GM19035 (cell line): ENCODE data around the gene PMM1.
"Not testable (repeated sequence)": the region's sequence is repeated elsewhere in the genome, so short reads cannot be mapped to it uniquely, and the experiment has no call there.

ENCODE experiments used
- ATAC-seq: cut with Tn5 transposase; IDR thresholded peaks from one replicate; pipeline ENCODE4 v1.9.1; 2021; ENCODE audit not compliant: unreplicated experiment

The PMM1 gene

DNA sequence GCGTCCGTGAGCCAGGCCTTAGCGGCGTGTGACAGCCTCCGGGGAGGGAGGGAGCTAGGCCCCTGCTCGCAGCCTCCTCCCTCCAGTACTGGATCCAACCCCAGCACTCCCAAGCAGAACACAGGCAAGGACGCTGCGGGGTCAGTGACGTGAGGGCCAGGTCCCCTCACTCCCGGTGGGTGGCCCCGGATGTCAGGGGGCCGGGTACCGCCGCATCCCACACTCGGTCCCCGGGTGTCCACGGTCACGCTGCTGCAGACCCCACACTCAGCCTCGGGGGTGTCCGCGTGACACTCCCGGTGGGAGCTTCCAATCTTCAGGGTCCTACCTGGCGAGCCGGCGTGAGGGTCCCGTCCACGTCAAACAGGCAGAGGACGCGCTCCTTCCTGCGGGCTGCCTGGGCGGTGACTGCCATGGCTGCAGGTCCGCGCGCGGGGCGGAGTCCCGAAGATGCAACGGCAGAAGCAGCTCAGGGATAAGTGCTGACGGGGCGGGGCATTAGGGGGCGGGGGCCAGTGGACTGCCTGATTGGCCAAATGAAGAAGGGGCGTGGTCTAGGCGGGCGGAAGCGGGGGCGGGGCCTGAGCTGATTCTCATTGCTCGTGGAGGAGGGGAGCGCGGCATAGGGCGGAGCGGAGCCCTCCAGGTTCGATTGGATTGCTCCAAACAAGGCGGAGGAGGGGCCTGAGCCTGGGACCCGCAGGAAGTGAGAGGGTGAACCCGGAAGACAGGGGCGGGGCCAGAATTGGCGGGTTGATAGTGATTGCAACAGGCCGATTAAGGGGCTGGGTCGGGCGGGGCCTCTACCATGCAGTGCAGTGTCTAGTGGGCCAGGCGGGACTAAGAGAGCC, at the start of gene PMM1:
Gene PMM1 (minus strand): TSS at position 450 of the 851 bp plus-strand sequence. CDS start 35 bp downstream, at position 415.
- ATAC-seq = peak; percentile 87

DNA sequence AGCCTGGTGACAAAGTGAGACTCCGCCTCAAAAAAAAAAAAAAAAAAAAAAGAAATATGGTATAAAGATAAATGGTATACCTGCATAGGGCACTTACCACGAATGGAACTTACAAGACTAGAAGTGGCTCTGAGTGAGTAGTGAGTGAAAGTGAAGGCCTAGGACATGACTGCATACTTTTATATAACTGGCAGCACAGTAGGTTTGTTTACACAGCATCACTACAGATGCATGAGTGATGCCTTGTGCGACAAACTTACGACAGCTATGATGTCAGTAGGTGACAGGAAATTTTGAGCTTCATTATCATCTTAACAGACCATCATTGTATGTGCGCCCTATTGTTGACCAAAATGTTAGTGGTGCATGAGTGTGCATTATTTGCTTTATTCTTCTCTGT, 49.1 kb upstream of the PMM1 start:
- no peak for ATAC-seq

DNA sequence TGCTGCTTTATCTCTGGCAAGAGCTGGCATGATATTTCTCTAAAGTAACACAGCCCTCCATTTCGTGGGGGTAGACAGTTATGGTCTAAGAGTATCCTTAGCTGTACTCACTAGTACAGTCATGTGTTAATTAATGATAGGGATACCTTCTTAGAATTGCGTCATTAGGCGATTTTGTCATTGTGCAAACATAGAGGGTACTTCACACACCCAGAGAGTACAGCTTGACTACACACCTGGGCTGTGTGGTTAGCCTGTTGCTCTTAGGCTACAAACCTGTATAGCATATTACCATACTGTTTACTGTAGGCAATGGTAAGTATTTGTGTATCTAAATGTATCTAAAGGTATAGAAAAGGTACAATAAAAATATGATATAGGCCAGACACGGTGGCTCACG, 48.5 kb upstream of the PMM1 start:
- ATAC-seq = no peak

DNA sequence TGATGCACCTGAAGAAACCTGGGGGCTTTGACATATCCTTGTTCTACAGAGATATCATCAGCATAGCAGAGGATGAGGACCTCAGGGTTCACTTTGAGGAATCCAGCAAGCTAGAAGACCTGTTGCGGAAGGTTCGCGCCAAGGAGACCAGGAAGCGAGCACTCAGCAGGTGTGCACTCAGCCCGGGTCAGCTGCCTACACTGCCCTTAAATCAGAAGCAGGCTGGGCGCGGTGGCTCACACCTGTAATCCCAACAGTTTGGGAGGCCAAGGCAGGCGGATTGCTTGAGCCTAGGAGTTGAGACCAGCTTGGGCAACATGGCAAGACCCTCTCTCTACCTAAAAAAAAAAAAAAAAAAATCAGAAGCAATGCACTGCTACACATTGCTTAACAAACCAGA, 48.0 kb upstream of the PMM1 start:
- not testable (repeated sequence) for ATAC-seq

DNA sequence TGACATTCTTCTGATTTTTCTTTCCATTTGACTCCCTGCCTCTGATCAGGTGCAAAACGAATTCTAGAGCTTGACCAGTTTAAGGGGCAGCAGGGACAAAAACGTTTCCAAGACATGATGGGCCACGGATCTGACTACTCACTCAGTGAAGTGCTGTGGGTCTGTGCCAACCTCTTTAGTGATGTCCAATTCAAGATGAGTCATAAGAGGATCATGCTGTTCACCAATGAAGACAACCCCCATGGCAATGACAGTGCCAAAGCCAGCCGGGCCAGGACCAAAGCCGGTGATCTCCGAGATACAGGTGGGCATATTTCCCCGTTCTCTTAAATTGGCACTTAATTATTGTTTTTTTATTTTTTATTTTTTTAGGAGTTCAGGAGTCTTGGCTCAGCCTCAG, 46.8 kb upstream of the PMM1 start:
- ATAC-seq = no peak

DNA sequence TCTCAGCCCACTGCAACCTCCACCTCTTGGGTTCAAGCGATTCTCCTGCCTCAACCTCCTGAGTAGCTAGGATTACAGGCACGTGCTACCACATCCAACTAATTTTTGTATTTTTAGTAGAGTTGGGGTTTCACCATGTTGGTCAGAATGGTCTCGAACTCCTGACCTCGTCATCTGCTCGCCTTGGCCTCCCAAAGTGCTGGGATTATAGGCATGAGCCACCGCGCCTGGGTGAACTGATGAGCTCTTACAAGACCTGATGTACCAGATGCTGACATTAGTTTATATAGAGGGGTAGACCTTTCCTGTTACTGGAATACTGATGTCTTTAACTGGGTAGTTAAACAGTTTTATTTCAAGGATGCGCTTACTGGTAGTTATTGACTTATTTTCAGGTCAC, 45.0 kb upstream of the PMM1 start:
- not testable (repeated sequence) for ATAC-seq

DNA sequence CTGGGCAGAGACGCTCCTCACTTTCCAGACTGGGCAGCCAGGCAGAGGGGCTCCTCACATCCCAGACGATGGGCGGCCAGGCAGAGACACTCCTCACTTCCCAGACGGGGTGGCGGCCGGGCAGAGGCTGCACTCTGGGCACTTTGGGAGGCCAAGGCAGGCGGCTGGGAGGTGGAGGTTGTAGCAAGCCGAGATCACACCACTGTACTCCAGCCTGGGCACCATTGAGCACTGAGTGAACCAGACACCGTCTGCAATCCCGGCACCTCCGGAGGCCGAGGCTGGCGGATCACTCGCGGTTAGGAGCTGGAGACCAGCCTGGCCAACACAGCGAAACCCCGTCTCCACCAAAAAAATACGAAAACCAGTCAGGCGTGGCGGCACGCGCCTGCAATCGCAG, 42.0 kb upstream of the PMM1 start:
- ATAC-seq = not testable (repeated sequence)

DNA sequence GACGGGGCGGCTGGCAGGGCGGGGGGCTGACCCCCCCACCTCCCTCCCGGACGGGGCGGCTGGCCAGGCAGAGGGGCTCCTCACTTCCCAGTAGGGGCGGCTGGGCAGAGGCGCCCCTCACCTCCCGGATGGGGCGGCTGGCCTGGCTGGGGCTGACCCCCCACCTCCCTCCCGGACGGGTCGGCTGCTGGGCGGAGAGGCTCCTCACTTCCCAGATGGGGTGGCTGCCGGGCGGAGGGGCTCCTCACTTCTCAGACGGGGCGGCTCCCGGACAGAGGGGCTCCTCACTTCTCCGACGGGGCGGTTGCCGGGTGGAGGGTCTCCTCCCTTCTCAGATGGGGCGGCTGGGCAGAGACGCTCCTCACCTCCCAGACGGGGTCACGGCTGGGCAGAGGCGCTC, 41.5 kb upstream of the PMM1 start:
- not testable (repeated sequence) for ATAC-seq

DNA sequence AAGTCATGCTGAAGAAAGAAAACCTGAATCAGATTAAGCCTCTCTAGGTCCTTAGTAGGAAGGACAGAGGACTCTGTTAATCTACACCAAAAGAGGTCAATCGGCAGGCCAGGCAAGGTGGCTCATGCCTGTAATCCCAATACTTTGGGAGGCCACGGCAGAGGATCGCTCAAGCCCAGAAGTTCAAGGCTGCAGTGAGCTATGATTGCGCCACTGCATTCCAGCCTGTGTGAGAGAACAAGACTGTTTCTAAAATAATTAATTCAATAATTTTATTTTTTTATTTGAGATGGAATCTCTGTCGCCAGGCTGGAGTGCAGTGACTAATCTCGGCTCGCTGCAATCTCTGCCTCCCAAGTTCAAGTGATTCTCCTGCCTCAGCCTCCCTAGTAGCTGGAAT, 35.9 kb upstream of the PMM1 start:
- ATAC-seq = no peak

DNA sequence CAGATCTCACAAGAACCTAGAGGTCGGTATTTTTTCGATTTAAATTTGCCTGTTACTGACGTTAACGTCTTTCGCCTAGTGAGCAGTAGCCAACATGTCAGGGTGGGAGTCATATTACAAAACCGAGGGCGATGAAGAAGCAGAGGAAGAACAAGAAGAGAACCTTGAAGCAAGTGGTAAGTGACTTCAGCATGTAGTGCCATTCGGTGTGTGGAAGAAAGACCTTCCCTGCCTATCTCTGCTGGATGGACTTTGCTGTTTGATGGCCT, 32.2 kb upstream of the PMM1 start:
- no peak for ATAC-seq

DNA sequence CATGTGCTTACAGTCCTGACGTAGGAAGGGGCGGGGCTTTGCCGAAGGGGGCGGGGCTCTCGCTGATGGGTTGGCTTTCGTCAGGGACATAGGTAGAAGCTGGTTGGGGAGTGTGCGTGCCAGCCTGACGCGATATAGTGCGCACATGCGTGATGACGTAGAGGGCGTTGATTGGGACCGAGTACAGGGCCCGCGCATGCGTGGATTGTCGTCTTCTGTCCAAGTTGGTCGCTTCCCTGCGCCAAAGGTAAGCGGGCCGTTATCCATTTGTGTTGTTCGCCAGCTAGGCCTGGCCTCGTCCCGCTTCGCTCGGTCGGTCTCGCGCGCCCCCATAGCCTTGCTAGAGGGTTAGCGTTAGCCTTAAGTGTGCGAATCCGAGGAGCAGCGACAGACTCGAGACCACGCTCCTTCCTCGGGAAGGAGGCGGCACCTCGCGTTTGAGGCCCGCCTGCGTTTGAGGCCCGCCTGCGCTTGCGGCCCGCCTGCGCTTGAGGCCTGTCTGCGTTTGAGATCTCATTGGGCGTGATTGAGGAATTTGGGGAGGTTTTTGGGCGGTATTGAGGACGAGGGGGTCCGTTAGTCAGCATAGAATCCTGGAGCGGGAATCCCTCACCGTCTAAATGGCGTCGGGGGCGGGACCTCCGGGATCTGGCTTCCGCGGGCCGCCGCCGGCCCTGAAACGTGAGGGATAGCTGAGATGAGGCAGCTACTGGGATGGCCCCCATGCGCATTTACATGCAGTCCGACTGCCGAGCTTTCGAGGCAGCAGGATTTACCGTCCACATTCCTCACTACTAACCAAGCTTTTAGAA, 31.7 kb upstream of the PMM1 start, which contains the start of gene XRCC6:
Gene XRCC6 (plus strand): TSS at position 197 of the 812 bp plus-strand sequence. CDS start 710 bp downstream, outside the sequence.
- ATAC-seq = peak; percentile 83

DNA sequence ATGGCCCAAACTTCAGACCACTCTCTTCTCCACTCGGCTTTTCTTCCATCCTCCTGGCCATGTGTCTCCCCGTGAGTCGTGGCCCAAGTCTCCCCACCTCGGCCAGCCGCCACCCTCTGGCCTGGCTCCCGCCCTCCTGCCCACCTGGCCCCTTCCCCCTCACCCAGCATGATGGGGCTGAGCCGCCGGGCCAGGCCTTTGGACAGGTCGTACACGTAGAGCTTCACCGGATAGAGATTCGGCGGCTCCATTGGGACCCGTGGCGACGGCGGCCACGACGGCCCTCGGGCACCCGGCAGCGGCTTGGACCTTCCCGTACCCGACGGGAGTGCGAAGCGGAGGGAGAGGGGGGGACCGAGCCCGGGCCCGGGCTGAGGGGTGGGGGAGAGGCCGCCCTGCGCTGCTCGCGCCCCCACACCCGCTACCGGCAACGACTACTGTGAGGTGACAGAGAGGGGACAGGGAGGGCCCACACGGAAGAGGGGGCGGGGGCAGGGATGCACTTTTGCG, 31.0 kb upstream of the PMM1 start, which contains the start of gene DESI1:
Gene DESI1 (minus strand): TSS at position 455 of the 510 bp plus-strand sequence. CDS start 204 bp downstream, at position 251.
- ATAC-seq = peak; percentile 61

DNA sequence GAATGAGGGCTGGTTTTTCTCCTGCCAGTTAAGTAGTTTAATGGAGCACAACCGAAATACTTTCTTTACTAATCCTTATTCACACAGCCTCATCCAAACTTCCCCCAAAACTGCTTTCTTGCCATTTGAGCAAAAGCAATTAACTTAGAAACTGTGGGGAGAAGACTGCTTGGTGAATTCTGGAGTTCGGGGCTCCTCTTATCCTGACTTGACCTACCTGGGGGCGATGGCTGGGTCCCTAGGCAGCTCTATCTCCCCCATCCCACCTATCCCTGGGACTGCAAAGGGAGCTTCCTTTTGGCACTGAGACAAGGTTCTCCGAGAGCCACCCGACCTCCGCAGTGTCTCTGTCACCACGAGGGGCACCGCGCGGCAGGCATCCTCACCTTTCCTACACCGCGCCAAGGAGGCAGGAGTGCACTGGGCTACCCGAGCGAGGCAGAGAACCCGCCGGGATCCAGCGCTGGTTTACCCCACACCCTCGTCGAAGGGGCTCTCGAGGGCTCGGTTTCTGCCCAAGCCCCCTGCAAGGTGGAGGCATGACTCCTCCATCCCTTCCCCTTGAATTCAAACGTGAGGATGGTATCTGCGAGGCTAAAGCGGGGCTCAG, 30.4 kb upstream of the PMM1 start:
- peak; percentile 13 for ATAC-seq

DNA sequence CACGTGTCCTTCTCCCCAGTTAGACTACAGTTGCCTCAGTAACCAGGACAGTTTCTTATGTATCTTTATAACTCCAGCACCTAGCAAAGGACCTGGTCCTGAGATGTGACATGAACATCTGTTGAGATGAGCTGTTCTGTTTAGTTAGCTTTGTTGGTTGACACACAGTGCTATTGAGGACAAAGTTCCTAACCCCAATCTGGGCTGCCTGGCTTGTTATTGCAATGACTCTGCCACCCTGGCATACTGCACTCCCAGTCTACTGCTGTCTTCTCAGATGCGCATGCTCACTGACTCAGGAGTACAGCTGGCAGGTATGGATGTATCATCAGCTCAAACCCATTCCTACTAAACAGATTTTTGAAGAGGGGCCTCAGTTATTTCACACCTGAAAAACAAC, 23.8 kb upstream of the PMM1 start:
- no peak for ATAC-seq

DNA sequence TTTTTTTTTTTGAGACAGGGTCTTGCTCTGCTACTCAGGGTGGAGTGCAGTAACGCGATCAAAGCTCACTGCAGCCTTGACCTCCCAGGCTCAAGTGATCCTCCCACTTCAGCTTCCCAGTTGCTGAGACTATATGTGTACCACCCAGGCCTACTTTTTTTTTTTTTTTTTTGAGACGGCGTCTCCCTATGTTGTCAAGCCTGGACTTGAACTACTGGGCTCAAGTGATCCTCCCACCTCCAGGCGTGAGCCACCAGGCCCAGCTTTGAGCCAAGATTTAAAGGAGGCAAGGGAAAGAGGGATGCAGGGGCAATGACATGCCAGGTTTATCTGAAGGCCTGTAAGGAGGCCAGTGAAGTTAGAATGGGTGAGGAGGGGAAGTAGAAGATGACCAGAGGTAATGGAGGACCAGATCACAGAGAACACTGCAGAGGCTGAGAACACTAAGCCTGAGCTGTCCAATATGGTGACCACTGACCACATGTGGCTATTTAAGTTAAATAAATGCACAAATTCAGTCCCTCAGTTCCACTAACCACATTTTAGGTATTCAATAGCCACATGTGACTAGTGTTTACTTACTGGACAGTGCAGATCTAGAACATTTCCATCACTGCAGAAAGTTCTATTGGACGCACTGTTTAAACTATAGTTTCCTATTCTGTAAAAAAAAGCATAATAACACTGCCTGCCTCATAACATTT, 23.1 kb upstream of the PMM1 start:
- no peak for ATAC-seq

DNA sequence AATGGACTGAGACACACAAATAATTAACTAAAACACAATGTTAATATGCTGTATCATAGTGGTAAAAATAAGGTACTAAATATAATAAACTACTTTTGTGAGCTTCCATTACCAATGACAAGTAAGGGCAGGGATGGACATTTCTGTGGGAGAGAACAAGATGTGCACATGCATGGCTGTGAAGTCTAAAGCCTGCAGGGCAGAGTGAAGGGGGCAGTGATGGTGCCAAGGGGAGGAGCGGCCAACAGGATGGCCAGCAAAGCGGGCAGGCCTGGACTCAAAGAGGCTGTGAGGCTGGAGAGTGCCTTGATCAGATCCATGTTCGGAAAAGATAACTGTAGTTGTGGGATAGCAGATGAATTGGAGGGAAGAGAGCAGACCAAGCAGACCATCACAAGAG, 18.7 kb upstream of the PMM1 start:
- ATAC-seq = no peak

DNA sequence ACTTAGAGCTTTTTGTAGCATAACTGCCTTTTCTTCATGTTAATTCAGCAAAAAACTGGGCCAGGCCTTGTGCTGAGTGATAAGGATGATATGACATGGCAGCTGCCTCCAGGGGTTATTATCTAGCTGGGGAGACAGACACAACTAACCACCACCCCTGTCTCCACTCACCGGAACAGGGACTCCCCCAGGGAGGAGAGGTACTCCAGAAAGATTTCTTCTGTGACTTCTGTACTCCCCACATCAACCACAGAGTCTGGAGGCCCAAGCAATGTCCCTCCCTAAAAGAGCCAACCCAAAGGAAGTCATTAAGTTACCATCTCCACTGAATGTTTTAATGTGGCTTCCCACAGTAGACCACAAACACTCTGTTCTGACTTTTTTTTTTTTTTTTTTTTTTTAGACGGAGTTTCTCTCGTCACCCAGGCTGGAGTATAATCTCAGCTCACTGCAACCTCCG, 14.3 kb upstream of the PMM1 start:
- ATAC-seq = no peak

DNA sequence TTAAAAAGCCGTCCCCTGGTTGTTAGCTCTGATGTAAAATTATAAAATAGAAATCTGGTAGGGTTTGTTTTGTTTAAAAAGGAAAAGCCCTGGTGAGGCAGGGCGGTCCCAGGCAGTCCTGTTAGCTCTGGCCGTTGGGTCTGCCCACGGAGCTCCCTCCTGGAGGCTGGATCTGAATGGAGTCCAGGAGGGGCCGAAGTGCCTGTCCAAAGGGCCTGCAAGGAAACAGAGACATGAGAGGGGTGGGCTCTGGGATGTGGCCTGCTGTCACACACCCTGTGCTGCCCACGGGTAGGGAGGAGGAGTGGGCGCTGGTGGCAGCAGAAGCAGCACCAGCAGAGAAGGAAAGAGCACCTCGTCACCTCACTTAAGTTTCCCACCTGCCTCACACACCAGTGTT, 11.3 kb upstream of the PMM1 start:
- ATAC-seq = no peak

DNA sequence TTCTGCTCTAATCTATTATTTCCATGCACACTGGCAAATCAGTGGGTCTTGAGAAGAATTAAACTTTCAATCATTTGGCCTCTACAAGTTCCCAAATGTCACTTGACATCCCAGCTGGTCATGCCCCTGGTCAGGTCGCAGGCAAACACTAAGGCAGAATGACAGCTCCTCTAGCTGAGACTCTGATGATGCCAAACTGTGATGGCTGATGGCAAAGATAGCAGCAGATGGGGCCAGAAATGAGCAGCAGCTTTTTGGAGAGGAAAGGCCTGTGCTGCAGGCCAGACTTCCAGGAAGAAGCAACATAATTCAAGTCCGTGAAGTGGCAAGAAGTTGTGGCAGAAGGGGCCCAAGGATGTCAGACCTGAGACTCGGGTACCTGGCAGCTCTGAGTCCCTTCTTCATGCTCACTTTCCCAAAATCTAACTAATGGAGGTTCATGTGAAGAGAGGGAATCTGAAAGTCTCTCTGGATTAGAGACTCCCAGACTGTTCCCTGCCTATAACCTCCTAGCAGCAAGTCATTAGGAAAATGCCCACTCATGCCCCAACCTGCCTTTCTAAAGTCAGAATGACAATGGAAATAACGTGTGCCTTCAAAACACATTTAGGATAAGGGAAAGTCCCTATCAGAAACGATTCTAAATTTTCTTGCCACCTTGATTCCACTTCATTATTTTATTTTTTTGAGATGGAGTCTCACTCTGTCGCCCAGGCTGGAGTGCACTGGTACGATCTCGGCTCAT, 9.4 kb upstream of the PMM1 start:
- ATAC-seq = no peak

DNA sequence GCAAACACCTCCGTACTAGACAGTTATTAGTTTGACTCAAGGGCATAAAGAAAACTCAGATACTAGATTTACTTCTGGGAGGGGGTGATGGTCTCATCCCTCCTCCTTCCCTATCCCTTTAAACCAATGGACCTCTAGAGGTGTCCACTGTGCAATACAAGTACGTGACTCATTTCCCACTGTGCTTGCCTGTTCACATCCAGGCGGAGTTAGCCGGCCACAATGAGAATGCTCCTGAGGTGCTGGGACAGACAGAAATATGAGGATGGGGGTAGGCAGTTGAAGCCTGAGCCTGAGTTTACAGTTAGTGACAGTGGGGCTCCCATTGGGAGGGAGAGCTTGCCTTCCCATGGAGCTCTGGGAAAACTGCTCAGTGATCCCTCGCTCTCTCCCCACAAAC, 8.4 kb upstream of the PMM1 start:
- ATAC-seq = no peak
